Fibroblast of skin of right biceps (primary cell): ENCODE results near the gene GSK3B.
"Not testable (repeated sequence)": the region's sequence is repeated elsewhere in the genome, so short reads cannot be mapped to it uniquely, and the experiment has no call there.

ENCODE experiments used
- DNase-seq: peaks from one replicate; pipeline ENCODE4 v3.0.0-alpha.2; 2013

GSK3B gene

GRCh38 chr3:120052225-120052624 lies 42.0 kb downstream of the GSK3B start:
- no peak for DNase-seq

- not testable (repeated sequence) for DNase-seq
Measured at GRCh38 chr3:120051570-120051969, 42.7 kb downstream of the GSK3B start.

DNA sequence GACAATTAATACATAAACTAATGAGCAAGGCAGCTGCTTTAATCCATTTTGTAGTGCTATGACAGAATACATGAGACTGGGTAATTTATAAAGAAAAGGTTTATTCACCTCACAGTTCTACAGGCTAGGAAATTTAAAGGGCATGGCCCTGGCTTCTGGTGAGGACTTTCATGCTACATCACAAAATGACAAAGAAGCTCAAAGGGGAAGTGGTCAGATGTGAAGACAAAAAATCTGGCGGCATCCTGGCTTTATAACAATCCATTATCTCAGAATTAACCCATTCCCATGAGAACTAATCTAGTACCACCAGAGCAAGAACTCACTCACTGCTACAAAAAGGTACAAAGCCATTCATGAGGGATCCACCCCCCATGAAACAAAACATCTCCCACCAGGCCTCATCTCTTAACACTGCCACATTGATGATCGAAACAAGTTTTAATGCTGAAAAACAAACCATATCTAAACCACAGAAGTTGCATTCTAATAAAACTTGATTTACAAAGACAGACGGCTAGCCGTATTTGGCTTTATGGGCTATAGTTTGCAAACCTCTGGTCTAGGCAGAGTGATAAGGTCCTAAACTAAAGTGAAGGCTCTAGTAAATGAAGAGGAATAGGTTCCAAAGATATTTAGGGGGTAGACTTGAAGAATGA lies 44.2 kb downstream of the GSK3B start:
- no peak for DNase-seq

DNA sequence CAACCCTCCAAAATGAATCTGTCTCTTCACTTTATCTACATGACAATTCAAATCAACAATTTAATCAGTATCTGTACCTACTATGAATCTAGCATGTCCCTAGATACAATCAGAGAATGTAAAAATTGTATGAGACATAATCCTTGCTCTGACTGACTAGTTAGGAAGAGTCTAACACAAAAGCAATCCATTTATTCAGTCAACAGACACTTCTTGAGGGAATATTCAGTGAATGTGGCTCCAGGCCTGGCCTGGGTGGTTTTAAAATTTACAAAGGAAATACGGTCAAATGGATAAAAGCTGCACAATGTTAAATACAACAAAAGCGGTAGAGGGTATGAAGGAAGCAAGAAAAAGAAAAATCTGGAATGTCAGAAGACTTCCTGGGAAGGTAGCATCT lies 45.2 kb downstream of the GSK3B start:
- DNase-seq: no peak

DNA sequence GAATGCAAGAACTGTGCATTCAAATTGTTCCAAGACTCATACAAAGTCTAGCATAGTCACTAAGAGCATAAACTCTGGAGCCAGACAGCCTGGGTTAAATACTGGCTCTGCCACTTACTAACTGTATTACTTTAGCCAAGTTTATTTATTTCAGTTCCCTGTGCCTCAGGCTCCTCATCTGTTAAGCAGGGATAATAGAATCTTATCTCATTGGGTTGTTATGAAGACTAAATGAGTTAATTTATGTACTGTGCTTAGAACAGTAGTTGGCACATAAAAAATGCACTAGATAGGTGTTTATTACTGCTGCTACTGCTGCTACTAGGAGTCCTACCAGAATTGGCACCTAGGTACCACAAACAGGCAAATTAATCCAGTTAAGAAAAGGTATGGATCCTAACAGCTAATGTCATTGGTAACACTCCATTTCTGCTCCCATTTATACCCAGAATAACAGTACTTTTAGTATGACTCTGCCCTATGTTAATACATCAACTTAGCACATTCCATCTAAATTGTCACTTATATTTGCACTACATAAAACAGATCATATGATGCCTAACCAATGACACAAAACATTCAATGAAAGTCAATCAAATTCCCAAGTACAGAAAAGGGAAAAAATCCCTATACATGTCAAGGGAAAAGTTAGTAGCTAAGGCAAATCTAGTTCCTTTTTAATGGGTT lies 45.7 kb downstream of the GSK3B start:
- DNase-seq: no peak

GRCh38 chr3:120047686-120048085 lies 46.6 kb downstream of the GSK3B start:
- no peak for DNase-seq

DNA sequence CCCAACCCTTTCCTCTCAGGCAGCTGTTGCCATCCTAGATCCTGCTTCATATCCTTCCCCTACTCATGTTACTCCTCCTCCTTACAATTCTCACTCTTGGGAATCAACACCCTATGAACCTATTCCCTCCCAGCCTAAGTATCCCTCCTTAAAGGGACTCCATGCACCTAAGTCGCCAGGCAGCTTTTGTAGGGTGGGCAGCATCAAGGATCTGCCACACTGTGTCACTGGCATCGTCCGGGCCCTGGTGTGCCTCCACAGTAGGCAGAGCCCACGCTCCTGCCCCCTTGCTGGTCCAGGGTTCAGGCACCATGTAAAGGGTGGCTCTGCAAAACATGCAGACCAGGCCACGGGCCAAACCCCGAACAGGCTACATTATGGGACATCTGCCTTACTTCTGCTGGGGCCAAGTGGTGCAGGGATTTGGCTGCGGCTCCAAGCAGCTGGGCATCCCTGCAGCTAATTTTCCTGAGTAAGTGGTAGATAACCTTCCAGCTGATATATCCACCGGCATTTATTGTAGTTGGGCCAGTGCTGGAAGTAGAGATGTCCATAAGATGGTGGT lies 53.4 kb downstream of the GSK3B start:
- DNase-seq: no peak

DNA sequence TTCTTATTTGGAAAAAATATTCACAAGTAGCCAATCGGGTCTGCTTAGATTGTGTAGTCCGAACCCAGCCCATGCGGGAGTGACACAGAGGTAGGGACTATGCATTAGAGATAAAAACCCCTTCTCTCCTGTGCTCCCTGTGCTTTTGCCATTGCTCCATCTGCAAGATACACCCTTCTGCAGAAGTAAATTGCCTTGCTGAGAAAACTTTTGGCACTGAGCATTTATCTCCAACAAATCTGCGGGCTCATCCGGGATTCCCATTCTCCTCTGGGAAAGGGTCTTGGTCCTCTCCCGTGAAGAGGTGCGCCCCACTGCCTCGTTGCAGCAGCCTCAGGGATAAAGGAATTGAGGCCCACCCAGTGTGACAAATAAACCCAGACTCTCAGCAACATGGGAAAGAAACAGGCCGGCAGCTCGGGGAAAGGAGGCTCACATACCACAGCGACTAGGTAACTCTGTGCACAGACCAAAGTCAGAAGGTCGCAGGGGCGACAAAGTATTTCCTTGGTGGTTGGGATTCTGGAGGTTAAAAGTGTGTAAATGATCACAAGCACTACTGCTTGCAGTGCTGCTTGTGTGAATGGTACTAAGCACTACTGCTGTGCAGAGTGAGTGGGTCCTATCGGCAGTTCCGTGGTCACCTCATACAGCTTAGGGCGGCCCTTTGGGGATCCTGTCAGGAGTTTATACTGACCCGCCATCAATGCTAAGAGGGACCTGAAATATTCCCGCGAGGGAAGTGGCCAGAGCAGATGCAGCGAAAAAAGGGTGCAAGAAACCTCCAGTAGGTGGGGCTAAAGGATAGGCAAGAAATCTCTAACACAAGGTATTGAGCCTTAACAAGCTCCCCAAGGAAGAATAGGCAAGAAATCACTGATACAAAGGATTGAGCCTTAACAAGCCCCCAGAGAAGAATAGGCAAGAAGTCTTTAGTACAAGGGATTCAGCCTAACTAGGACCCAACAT lies 54.3 kb downstream of the GSK3B start:
- peak; percentile 3 for DNase-seq

GRCh38 chr3:120033596-120033995 lies 60.7 kb downstream of the GSK3B start:
- DNase-seq: no peak

DNA sequence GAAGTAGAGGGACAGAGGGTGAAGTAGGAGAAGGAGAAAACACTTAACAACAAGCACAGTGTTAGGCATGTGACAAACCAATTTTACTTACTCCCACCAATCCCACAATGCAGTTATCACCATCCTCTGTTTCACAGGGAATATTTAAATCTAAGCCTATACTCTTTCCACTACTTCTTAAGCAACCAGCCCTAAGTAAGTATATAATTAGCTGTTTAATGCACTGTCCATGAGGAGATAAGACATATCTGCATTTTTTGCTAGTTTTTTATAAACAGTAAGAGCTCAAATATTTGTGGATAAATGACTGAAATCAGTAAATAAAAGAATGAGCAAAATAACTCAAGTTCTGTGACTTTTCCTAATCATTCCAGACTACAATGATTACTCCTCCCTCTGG lies 62.7 kb downstream of the GSK3B start:
- no peak for DNase-seq

DNA sequence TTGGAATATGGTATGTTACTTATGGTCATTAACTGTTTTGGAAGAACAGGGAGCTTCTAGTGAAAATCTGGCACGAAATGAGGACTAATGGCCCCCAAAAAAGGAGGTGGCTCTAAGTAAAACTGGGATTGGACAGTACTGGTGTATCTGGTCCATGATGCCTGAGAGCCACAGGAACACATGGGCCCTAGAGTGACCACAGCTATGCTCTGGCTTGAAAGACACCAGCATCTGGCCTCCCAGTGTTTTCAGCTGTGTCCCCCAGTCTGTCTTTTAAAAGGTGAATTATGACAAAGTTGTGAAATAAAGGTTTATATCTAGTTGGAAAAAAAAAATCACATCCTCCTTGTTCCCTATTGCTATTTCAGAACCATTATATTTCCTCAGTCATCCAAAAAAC lies 64.5 kb downstream of the GSK3B start:
- no peak for DNase-seq

- no peak for DNase-seq
Measured at GRCh38 chr3:120028271-120029047, 65.8 kb downstream of the GSK3B start.

DNA sequence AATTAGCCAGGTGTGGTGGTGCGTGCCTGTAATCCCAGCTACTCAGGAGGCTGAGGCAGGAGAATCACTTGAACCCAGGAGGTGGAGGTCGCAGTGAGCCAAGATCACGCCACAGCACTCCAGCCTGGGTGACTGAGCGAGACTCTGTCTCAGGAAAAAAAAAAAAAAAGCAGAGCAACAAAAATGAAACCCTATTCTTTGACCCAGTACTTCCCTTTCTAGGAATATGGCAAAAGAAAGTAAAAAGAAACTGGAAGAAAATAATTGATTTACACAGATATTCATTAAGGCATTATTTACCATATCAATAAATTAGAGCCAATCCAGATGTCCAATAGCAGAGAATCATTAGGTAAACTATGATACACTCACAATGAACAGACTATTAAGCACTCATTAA lies 67.0 kb downstream of the GSK3B start:
- no peak for DNase-seq

- DNase-seq: no peak
Measured at GRCh38 chr3:120025520-120025919, 68.7 kb downstream of the GSK3B start.

DNA sequence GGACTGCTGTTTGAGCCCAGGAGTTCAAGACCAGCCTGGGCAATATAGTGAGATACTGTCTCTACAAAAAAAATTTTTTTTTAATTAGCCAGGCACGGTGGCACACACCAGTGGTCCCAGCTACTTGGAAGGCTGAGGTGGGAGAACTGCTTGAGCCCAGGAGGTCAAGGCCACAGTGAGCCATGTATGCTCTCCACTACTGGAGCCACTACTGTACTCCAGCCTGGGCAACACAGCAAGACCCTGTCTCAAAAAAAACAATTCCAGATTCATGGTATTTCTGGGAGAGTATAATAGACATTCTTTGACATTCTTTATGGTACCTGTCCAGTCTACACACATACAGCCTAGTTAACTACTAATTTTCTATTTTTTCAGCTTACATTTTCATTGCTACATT lies 70.1 kb downstream of the GSK3B start:
- DNase-seq: no peak

DNA sequence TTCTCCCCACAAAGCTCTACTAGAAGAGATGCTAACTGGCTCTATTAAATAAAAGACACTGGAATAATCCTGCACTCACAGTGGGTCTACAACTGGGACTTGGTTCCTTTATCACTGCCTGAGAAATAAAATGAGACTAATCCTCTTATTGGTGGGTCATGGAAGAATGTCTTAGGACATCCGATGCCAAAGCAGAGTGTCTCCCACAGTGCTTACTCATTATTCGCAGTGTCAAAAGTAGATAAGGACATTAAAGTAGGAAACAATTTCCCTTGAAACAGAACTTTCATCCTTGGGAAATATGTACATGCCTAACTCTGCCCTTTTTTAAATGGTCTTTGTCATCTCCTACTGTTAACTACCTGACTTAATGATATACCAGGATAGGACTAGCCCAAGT lies 71.5 kb downstream of the GSK3B start:
- DNase-seq: peak; percentile 37

GRCh38 chr3:120021523-120021922 lies 72.7 kb downstream of the GSK3B start:
- DNase-seq: peak; percentile 34

GRCh38 chr3:120018299-120018698 lies 75.9 kb downstream of the GSK3B start:
- no peak for DNase-seq

DNA sequence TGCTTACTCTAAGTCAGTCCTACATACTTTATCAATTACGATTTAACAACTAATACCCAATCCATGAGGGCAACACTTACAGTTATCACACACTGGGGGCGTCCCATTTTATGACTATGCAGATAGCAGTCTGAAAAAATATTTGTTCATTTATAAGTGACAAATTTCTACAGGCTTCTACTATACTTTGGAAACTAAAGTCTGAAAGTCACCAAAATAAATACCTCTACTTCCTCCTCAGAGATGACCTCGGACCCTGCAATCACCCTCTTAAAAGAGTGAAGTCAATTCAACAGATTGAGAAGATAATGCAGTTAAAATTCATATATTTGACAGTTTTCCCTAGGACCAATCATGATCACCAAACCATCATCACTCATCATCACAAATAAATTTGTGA lies 76.6 kb downstream of the GSK3B start:
- no peak for DNase-seq

DNA sequence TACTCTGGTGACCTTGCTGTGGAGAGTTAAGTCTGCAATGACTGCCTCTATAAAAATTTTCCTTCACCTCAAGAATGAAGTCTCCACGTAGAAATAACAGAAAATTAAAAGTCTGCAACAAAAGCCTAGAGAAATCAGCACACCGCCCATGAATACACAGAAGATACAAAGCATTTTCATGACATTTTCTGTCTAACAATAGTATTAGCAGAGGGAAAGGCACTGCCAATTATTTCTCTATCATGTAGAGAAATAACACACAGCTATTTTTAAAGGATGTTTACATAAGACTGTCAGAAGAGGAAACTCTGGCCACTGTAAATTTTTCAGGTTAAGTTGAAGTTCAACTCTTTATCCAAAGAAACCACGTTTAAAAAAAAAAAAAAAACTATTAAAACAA lies 80.8 kb downstream of the GSK3B start:
- no peak for DNase-seq

- not testable (repeated sequence) for DNase-seq
Measured at GRCh38 chr3:120005741-120006140, 88.5 kb downstream of the GSK3B start.

GRCh38 chr3:120004008-120004498 lies 90.2 kb downstream of the GSK3B start:
- peak; percentile 51 for DNase-seq
